HG02763 (cell line): ENCODE data around the gene RGR.
"Not testable (repeated sequence)": the region's sequence is repeated elsewhere in the genome, so short reads cannot be mapped to it uniquely, and the experiment has no call there.

Source experiments
- ATAC-seq: cut with Tn5 transposase; IDR thresholded peaks from one replicate; pipeline ENCODE4 v1.9.1; 2021; ENCODE audit warnings: mild to moderate bottlenecking, moderate library complexity; ENCODE audit not compliant: unreplicated experiment

RGR gene

GRCh38 chr10:84256510-84257342, 11.9 kb downstream of the RGR start:
- ATAC-seq, result no peak

GRCh38 chr10:84257343-84258020, 12.6 kb downstream of the RGR start:
- ATAC-seq, result no peak

- no peak for ATAC-seq
Measured at GRCh38 chr10:84258034-84258695, 13.3 kb downstream of the RGR start.

- ATAC-seq, result no peak
Measured at GRCh38 chr10:84261236-84261915, 16.5 kb downstream of the RGR start.

- ATAC-seq, result no peak
Measured at GRCh38 chr10:84262190-84262956, 17.5 kb downstream of the RGR start.

- ATAC-seq, result no peak
Measured at GRCh38 chr10:84263716-84264115, 18.9 kb downstream of the RGR start.

- ATAC-seq, result peak; percentile 77
Measured at GRCh38 chr10:84264611-84265141, 19.8 kb downstream of the RGR start.

- no peak for ATAC-seq
Measured at GRCh38 chr10:84265418-84265817, 20.6 kb downstream of the RGR start.

GRCh38 chr10:84267503-84268126, 22.8 kb downstream of the RGR start:
- ATAC-seq, result no peak

- ATAC-seq, result no peak
Measured at GRCh38 chr10:84269162-84269561, 24.3 kb downstream of the RGR start.

GRCh38 chr10:84269773-84270172, 24.9 kb downstream of the RGR start:
- no peak for ATAC-seq

GRCh38 chr10:84270708-84271107, 25.9 kb downstream of the RGR start:
- ATAC-seq, result no peak

GRCh38 chr10:84279876-84280475, 35.1 kb downstream of the RGR start:
- not testable (repeated sequence) for ATAC-seq

GRCh38 chr10:84286695-84287094, 41.8 kb downstream of the RGR start:
- ATAC-seq, result no peak

GRCh38 chr10:84288151-84288550, 43.3 kb downstream of the RGR start:
- no peak for ATAC-seq

- ATAC-seq, result no peak
Measured at GRCh38 chr10:84289521-84290200, 44.8 kb downstream of the RGR start.

GRCh38 chr10:84290235-84290634, 45.4 kb downstream of the RGR start:
- ATAC-seq, result no peak

- no peak for ATAC-seq
Measured at GRCh38 chr10:84291384-84291783, 46.5 kb downstream of the RGR start.

- ATAC-seq, result no peak
Measured at GRCh38 chr10:84292502-84292901, 47.6 kb downstream of the RGR start.
